Retinal pigment epithelial cell (primary cell): ENCODE measurements around the gene TRAPPC11.

Source experiments
- DNase-seq: peaks from one replicate; pipeline ENCODE4 v3.0.0-alpha.2; 2010; ENCODE audit warnings: low read depth
- H3K4me3 ChIP-seq: 2 replicates; pipeline ENCODE4 v1.5.1; 2011; ENCODE audit warnings: mild to moderate bottlenecking, low read length, control low read depth, moderate library complexity
- TF ChIP-seq, protein P1 (sequence below): conservative IDR thresholded peaks from 2 replicates; pipeline ENCODE4 v1.5.1; 2011; ENCODE audit warnings: low read depth, low read length, control low read depth, inconsistent platforms

Gene TRAPPC11

GRCh38 chr4:183691006-183691405 lies 31.9 kb downstream of the TRAPPC11 start:
- TF ChIP-seq, protein P1, sequence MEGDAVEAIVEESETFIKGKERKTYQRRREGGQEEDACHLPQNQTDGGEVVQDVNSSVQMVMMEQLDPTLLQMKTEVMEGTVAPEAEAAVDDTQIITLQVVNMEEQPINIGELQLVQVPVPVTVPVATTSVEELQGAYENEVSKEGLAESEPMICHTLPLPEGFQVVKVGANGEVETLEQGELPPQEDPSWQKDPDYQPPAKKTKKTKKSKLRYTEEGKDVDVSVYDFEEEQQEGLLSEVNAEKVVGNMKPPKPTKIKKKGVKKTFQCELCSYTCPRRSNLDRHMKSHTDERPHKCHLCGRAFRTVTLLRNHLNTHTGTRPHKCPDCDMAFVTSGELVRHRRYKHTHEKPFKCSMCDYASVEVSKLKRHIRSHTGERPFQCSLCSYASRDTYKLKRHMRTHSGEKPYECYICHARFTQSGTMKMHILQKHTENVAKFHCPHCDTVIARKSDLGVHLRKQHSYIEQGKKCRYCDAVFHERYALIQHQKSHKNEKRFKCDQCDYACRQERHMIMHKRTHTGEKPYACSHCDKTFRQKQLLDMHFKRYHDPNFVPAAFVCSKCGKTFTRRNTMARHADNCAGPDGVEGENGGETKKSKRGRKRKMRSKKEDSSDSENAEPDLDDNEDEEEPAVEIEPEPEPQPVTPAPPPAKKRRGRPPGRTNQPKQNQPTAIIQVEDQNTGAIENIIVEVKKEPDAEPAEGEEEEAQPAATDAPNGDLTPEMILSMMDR = no peak
- no peak overlapping the region for H3K4me3 ChIP-seq
- DNase-seq = no peak

- no peak overlapping the region for H3K4me3 ChIP-seq
- TF ChIP-seq, protein P1 = no peak
These were observed 32.8 kb downstream of the TRAPPC11 start for GRCh38 chr4:183691897-183692296.

DNA sequence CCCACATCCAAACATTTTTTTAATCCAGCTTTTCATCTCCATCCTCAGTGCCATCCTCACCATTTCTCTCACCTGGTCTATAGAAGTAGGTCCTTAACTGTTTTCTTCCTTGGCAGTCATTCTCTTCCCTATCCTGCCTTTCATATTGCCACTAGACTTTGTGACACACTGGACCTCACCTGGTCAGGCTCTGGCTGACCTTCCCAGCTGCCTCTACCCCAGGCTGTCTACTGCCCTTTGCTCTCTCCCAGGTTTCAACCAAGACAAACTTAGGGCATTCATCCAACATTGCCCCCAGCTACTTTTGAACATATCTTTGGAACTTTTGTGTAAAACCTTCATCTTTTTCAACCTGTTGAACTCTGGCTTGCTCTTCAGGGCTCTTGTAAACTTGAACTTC lies 39.8 kb downstream of the TRAPPC11 start:
- no peak overlapping the region for H3K4me3 ChIP-seq
- no peak for DNase-seq
- TF ChIP-seq, protein P1 = no peak

More at GRCh38 chr4:183691897-183692296, 32.8 kb downstream of the TRAPPC11 start:
- DNase-seq = no peak

GRCh38 chr4:183700407-183700806 lies 41.3 kb downstream of the TRAPPC11 start:
- TF ChIP-seq, protein P1 = no peak
- DNase-seq = no peak

DNA sequence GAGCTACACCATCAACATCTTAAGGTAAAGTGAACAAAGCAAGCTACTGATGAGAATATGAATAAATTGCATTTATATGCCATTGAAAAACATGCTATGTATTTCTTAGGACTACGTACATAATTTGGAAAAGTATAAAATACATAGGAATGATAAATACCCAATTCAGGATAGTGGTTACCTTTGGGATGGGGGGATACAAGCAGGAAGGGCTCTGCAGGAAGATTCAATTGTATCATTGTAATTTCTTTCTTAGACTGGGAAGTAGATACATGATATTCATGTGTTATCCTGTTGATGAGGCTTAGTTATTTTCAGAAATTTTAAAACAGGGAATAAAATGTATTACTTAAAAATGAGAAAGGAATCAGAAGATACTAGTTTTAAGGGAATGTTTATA lies 43.4 kb downstream of the TRAPPC11 start:
- no peak overlapping the region for H3K4me3 ChIP-seq
- no peak for DNase-seq
- TF ChIP-seq, protein P1 = no peak

More at GRCh38 chr4:183700407-183700806, 41.3 kb downstream of the TRAPPC11 start:
- no peak overlapping the region for H3K4me3 ChIP-seq

- no peak overlapping the region for H3K4me3 ChIP-seq
These were observed 55.5 kb downstream of the TRAPPC11 start for GRCh38 chr4:183714626-183715025.

GRCh38 chr4:183716302-183716701 lies 57.2 kb downstream of the TRAPPC11 start:
- TF ChIP-seq, protein P1 = no peak
- DNase-seq = no peak
- H3K4me3 ChIP-seq = no peak overlapping the region

More at GRCh38 chr4:183714626-183715025, 55.5 kb downstream of the TRAPPC11 start:
- TF ChIP-seq, protein P1 = no peak
- DNase-seq = no peak
